ENCODE measurements around the gene IARS2.
"Not testable (repeated sequence)": the region's sequence is repeated elsewhere in the genome, so short reads cannot be mapped to it uniquely, and the experiment has no call there.

Gene IARS2

DNA sequence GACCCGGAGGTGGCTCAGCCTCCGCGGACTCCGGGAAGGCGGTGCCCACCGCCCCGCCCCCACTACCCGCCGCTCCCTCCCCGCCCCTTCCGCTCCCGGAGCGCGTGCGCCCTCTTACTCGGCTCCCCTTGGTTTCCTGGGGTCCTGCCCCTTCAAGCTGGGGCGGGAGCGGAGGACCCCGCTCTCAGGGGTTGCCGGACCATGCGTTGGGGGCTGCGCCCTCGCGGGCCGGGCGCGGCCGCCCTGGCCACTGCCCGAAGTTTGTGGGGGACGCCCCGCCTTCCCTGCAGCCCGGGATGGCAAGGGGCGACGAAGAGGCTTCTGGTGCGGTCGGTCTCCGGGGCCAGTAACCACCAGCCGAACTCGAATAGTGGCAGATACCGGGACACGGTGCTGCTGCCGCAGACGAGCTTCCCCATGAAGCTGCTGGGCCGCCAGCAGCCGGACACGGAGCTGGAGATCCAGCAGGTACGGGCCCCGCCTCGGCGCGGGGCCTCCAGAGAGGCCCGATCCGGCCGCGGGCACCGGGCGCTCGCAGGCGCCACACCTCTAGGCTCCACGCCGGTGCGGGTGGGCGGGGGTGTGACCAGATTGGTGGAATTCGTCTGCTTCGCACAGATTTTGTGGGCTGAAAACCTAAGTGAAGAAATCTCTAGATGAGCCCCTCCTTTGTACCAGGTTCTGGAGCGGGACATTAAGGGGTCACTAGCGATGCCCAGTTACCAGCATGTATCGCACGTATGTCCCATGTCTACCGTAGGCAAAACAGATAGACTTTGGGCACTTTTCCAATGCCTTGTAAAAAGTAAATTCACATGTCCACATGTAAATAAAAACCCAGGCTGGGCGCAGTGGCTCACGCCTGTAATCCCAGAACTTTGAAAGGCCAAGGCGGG lies at the start of gene IARS2:
IARS2 (plus strand) TSS at position 117 of the 896 bp plus-strand sequence; CDS start at position 202, 85 bp downstream.
- peak; percentile 91 for DNase-seq

DNA sequence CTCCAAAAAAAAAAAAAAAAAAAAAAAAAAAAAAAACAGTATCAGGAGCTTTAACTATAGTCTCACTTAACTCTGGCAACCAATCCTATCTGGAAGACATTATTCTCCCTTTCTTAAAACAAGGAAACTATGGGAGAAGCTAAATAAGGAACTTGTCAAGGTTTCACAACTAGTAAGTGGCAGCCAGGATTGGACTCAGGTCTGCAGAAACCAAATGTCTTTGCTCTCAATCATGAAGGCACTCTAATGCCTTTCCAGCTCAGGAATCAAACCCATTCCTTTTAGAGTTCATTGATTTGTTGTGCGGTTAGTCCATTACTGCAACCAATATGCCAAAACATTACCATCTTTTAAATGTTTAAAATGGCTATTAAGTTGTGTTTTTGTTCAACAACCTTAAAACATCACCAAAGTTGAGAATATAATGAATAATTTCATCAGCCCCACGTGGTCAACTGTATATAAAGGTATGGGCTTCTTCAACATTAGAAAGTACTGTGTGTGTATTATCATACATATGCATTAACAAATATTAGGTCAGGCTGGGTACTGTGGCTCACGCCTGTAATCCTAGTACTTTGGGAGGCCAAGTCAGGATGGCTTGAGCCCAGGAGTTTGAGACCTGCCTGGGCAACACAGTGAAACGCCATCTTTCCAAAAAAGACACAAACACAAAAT lies 49.1 kb upstream of the IARS2 start:
- peak; percentile 57 for DNase-seq

DNA sequence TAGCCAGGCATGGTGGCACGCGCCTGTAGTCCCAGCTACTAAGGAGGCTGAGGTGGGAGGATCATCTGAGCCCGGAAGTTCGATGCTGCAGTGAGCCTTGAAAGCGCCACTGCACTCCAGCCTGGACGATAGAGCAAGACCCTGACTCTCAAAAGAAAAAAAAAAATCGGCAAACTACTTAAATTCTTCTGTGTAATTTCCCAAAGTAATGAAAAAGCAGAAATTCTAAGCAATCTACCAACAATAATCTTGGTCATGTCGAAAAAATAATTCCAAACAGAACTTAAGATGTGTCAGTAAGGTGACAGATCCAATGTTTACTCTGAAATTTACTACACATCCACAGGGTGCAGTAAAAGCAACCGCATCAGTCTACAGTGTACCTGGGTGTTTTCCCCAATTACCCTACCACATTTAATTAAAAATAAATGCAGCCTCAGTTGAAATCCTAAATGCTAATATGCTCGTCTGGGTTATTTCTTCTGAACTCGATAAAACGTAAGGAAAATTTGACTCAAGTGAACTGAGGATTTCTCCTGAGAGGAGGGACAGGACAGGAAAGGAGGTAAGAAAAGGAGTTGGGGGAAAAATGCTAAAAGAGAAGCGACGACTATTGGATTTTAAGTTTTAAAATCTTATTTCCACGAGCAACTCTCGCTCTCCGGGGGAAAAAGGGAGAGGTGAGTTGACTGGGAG lies 48.4 kb upstream of the IARS2 start:
- no peak for DNase-seq

DNA sequence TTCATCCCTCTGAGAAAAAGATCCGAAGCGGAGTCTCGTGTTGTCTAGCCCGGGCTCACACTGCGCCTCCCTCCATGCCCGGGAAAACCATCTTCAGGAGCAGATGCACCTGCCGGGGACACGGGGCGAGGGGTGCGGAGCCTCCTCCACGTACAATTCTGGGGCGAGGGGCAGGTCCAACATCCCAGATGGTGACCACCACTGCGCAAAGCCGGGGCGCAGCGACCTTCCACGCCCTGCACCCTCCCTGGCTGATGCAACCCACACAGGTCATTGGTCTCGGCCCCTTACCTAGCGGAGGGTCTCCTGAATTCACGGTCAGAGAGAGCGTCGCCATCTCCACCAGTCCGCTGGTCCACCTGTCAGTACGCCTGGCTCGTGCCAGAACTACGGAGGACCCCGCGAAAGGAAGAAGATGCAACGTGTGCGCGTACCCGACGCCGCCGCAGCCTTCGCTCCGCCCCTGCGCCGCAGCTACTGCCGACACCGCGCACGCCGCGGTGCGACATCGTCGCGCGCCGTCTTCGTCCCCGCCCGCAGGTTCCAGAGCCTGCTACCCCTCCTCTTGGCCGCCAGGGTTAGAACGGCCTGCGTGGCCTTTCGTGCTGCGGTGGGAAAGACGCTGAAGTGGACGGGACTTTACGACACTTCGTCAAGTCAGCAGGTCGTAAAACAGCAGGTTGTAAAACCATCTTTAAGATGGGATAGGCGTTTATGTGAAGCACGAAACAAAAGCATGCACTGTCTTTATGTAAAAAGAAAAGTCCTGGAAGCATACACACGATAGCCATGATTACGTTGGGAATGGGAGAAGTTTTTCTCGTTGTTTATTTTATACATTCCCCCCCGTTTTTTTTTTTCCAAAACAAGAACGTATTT lies 47.6 kb upstream of the IARS2 start, which contains the start of gene EPRS1:
EPRS1 (minus strand) TSS at position 454 of the 879 bp plus-strand sequence; CDS start at position 337, 117 bp downstream.
- DNase-seq = peak; percentile 98

DNA sequence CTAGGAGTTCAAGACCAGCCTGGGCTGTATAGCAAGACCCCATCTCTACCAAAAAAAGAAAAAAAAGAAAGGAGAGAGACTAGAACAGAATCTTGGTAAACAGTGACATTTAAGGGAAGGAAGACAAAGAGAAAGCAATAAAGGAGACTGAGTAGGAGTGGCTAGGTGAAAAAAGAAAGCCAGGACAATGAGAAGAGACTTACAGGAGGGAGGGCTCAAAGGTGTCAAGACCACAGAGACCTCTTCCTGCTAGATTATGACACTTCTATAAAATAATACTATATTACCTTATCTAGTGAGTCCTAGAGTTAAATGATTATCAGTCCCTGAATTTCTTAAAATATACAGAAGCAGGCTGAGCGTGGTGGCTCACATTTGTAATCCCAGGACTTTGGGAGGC lies 37.6 kb upstream of the IARS2 start:
- no peak for DNase-seq

DNA sequence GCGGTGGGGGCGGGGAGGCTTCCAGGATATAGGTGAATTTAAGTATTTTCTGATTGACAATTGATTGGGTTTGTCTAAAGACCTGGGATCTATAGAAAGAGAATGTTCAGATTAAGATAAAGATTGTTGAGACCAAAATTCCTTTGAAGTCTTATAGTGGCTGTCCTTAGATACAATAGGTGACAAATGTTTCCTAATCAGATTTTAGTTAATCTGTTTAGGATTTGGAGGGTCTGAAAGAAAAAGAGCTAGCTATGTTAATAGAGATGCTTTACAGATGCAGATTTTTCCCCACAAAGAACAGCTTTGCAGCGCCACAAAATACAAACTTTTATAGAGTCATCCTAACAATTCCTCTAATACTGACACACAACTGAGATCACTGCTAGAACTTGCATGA lies 33.1 kb upstream of the IARS2 start:
- DNase-seq = no peak

DNA sequence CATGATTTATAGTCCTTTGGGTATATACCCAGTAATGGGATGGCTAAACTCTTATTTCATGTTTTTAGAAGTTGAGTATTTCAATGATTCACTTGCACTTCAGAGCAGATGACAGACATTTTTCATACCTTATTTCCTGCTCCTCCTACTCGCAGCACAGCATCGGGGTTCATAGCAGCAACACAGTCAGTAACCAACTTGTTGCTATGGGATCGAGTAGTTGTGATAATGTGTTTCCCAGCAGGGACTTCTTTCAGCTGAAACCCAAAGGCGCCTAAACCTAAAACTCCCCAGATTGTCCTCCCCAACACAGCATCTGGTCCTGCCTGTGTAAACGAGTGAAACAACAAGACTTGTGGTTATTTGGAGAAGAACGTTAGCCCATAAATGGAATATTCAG lies 31.3 kb upstream of the IARS2 start:
- DNase-seq = no peak

DNA sequence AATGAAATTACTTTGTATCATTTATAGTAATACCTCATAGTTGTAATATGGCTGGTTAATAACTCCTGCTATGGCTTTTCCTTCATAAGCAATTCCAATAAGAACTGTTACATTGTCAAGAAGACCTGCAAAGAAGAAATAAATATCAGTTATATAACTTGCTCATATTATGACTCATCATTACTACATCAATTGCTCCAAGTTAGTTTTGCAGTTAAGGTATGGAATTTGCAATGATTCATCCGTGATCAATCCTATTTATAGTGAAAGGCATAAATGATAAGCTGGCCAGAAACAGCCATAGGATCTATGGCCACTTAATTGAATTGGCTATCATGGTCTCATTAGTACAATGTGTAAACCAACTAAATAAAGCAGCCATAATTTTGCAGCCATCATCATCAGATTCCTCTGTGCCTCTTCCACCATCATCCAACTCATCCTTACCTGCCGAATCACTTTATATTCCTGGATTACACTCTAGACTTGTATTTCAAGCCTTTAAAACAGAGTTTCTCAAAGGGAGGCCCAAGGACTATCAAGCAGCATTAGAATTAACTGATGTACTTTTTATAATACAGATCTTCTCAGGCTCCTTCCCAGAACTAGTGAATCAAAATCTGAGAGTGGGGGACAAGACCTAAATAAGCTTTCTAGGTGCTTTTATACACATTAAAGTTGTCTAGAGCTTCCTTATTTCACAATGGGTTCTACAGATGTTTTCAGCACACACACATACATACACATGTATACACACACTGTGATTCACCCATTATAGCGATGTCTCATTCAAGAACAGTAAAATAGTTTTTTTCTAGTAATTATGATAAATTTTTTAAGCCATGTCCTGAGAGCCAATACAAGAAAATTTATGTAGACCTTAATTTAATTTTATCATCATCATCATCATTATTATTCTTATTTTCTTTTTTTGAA lies 26.4 kb upstream of the IARS2 start:
- DNase-seq = no peak

DNA sequence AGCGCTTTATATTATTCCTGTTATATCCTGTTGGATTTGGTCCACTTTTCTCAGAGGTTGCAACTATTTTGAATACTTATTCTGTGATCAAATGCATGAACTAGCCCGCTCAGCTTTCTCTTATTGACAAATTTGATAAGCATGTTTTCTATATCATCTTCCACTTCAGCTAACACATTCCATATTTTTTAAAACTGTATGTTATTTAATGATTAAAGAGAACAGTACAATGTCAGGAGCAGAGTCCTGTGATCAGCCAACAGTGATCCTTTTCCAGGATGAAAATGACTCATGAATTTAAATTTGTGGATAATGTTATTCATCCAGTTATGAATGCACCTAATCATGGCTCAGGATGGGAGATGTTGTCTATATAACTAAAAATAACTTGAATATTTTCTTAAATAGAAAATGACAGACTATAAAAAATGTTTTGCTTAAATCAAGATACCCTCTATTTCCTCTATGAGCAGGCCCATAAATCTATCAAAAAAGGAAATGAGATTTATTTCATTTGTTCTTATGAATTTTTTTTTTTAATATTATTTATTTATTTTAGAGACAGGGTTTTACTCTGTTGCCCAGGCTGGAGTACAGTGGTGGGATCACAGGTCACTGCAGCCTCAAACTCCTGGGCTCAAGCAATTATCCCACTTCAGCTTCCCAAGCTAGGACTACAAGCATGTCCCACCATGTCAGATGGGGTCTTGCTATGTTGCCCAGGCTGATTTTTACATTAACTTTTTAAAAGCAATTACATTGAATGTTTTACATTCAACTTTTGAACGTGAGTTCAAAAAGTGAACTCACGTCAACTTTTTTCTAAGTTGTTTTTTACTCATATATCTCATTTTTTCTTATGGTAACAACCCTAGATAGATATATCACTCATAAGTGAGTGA lies 16.8 kb upstream of the IARS2 start:
- no peak for DNase-seq

DNA sequence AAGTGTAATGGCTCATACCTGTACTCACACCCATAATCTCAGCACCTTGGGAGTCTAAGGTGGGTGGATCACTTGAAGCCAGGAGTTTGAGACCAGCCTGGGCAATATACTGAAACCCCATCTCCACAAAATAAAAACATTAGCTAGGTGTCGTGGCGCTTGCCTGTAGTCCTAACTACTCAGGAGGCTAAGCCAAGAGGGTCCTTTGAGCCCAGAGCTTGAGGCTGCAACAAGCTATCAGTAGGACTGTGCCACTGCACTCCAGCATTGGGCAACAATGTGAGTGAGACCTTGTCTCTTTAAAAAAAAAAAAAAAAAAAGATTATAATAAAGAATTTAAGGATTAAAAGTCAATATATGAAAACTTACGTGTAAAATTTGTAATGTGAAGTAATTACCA lies 16.0 kb upstream of the IARS2 start:
- DNase-seq = no peak

DNA sequence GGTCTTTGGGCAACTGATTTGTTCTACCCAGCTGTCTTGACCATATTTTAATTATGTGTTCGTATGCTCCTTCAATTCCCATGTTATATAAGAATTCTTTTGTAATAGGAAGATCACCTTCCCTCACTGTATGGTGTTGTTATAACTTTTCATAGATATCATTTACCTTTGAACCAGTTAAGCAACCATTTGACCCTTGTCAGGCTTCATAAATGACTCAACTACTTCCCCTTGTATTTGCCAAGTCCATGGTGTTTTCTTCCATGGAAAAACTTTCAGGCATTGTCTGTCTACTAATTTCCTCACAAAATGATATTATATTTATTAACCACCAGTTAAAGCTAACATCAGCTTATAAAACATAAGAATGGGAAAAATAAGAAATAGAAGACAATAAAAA lies 9.5 kb upstream of the IARS2 start:
- peak; percentile 7 for DNase-seq

DNA sequence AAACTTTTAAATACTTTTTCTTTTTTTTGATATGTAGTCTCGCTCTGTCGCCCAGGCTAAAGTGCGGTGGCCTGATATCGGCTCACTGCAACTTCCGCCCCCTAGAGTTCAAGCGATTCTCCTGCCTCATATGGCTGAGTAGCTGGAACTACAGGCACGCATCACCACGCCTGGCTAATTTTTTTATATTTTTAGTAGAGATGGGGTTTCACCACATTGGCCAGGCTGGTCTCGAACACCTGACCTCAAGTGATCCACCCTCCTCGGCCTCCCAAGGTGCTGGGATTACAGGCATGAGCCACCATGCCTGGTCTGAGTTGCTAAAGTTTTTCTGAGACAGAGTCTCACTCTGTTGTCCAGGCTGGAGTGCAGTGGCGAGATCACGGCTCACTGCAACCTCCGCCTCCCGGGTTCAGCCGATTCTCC lies 7.7 kb upstream of the IARS2 start:
- not testable (repeated sequence) for DNase-seq

DNA sequence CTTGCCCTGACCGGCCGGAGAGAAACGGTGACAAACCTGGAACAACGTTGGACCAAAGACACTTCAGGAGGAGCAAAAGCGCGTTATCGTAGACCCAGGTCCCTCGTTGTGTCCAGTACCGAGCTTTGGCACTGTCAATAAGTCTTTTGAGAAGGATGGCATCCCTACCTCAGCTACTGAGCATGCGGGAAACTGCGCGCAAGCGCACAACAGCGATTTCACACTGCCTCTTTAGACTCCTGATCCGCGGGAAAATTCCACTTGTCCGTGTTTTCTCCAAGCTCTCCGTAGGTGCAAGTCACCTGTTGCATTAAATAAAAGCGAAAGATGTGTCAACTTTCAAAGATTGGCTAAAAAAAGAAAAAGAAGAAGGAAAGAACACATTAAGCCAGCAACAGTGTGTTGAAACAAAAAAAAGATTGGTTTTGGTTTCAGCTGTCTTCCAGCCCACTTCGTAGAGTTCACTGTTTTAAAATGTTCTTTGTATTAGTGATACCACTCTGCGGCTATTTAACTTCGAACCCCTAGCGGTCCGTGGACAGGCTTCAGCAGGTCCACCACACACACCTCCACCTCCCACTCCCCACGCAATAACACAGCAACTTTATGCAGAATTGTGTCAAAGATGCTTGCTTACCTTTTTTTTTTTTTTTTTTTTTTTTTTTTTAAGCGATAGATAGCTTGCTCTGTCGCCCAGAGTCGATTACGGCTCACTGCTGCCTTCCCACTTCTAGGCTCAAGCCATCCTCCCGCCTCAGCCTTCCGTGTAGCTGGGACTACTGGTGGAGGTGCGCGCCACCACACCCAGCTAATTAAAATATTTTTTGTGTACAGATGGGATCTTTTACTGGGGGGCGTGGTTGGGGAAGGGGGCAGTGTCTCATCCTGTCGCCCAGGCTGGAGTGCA lies 4.0 kb upstream of the IARS2 start, which contains the start of gene BPNT1:
BPNT1 (minus strand) TSS at position 139 of the 907 bp plus-strand sequence. CDS start 9,942 bp downstream, outside the sequence.
- DNase-seq = peak; percentile 97

DNA sequence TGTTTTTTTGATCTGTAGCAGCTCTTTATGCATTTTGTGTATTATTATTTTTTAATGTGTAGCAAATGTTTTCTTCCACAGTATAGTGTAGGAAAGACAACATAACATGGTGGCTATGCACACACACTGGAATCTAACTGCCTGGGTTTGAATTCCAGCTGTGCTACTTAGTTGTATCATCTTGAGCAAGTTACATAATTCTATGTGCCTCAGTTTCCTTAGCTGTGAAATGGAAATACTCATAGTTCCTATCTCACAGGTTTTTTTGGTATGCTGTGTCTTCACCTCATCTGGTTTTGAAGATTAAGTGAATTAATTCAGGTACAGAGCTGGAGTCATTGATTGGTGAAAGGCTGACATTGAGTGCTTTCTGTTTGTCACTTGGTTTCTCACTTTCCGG lies 1.2 kb upstream of the IARS2 start:
- no peak for DNase-seq

DNA sequence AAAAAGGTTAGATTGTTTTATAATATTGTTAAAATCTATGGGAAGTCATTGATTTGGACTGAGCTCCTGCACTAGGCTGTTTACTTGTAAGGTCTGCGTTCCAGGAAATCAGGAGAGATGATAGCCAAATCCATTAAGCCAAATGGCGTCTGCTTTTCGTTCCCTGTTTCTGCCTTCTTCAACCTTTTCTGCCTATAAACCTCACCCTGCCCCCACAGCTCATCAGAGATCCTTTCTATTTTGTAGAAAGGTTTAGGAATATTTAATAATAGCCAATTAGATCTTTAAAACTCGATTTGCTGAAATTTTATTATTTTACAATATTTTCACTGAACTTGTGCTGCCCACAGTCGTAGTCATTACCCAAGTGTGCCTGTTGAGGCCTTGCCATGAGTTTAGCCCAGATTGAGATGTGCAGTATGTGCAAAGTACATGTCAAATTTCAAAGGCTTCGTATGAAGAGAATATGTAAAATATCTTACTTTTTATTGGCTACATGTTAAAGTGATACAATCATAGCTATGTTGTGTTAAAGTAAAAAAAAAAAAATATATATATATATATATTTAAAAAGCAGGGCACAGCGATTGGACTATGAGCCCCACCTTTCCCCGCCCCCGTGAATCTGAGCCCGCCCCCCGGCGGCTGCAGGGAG lies 444 bp upstream of the IARS2 start:
- DNase-seq = no peak

DNA sequence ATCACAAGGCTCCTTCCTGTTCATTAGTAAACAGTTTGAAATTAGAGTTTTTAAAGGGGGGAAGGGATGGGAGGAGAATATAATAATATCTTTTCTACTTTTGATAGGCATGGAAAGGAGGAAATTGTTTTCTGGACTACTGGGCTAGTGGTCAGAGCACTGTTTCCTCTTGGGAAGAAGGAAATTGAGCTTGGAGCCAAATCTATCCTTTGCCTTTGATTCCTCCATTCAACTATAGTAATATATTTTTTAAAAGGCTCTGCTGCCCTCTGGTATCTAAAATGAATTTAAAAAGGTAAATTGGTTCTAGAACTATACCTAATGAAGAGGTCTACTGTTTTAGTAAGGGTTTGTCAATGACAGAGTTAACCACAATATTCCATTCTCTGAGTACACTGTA lies 5.9 kb downstream of the IARS2 start:
- DNase-seq = no peak

DNA sequence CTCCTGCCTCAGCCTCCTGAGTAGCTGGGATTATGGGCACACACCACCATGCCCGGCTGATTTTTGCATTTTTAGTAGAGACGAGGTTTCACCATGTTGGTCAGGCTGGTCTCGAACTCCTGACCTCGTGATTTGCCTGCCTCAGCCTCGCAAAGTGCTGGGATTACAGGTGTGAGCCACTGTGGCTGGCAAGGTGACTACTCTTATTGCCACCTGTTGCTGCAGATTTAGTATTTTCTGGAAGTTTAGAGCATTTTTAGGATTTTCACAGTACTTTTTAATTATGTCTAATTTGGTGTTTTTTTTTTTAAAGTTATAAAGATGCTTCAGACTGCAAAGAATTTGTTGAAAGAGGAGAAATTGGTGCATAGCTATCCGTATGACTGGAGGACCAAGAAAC lies 16.5 kb downstream of the IARS2 start:
- DNase-seq = not testable (repeated sequence)

DNA sequence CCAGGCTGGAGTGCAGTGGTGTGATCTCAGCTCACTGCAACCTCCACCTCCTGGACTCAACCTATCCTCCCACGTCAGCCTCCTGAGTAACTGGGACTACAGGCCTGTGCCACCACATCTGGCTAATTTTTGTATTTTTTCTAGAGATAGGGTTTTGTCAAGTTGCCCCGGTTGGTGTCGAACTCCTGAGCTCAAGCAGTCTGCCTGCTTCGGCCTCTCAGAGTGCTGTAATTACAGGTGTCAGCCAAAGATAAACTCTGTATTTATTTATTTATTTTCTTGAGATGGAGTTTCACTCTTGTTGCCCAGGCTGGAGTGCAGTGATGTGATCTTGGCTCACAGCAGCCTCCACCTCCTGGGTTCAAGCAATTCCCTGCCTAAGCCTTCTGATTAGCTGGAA lies 18.7 kb downstream of the IARS2 start:
- DNase-seq = not testable (repeated sequence)

Data from suppressor macrophage treated with lipopolysaccharide for 4 hours (primary cell).